A673 (cell line): ENCODE results near the gene MCM9. TPM values are rescaled to one million over a fixed set of nuclear protein-coding genes. Genes with fewer than 3 reads are reported as not detected.

Source experiments
- Bru-seq: library from RNA; stranded (reverse); fragments of 400-500 nt; gene quantifications from one replicate; lab custom pipeline; 2021; lab: Mats Ljungman, UMichigan
- BruChase-seq, 2 experiments: library from RNA; stranded (reverse); fragments of 400-500 nt; gene quantifications; one replicate each; lab custom pipeline; 2021; lab: Mats Ljungman, UMichigan
- BruUV-seq: library from RNA; stranded (reverse); fragments of 400-500 nt; replicated peaks from 2 replicates; lab custom pipeline; 2021; lab: Mats Ljungman, UMichigan
- CTCF ChIA-PET: fragments of 300-600 bp; sonication (Branson Sonifier 250); formaldehyde crosslinking; loops from one replicate; lab custom pipeline; 2022; ENCODE audit warnings: antibody characterized with exemption; lab: Charles Lee
- POLR2A ChIA-PET: fragments of 300-600 bp; sonication (Branson Sonifier 250); formaldehyde crosslinking; loops from one replicate; lab custom pipeline; 2022; ENCODE audit warnings: antibody characterized with exemption; ENCODE audit not compliant: low non-redundant PET; lab: Charles Lee
- DNase-seq: peaks from one replicate; pipeline ENCODE4 v3.0.0-alpha.2; 2015; ENCODE audit warnings: low spot score
- H3K27ac ChIP-seq: fragments of 200-600 bp; sonication (generic); 2 replicates; pipeline ENCODE4 v1.5.1; 2016; ENCODE audit warnings: mixed run types, low read depth, mild to moderate bottlenecking, mixed read lengths, antibody characterized with exemption, low read length; ENCODE audit not compliant: poor library complexity, severe bottlenecking
- H3K27me3 ChIP-seq: fragments of 200-600 bp; sonication (generic); replicated peaks from 2 replicates; pipeline ENCODE4 v1.6.1; 2017; ENCODE audit warnings: mixed run types, low read depth, mild to moderate bottlenecking, mixed read lengths, antibody characterized with exemption, low read length; ENCODE audit not compliant: insufficient read depth, poor library complexity
- H3K36me3 ChIP-seq: fragments of 200-600 bp; sonication (generic); 2 replicates; pipeline ENCODE4 v1.6.1; 2016; ENCODE audit warnings: mixed run types, mild to moderate bottlenecking, mixed read lengths, antibody characterized with exemption, low read length; ENCODE audit not compliant: insufficient read depth, poor library complexity, severe bottlenecking
- H3K4me1 ChIP-seq: fragments of 200-600 bp; sonication (generic); 2 replicates; pipeline ENCODE4 v1.6.1; 2017; ENCODE audit warnings: mixed run types, mild to moderate bottlenecking, mixed read lengths, antibody characterized with exemption, low read length; ENCODE audit not compliant: insufficient read depth, poor library complexity, severe bottlenecking
- H3K4me3 ChIP-seq: fragments of 200-600 bp; sonication (generic); 2 replicates; pipeline ENCODE4 v1.5.1; 2016; ENCODE audit warnings: low read depth, mixed run types, mild to moderate bottlenecking, mixed read lengths, low read length; ENCODE audit not compliant: poor library complexity, severe bottlenecking
- H3K9me3 ChIP-seq: fragments of 200-600 bp; sonication (generic); 2 replicates; pipeline ENCODE4 v1.6.1; 2016; ENCODE audit warnings: mixed run types, low read depth, mild to moderate bottlenecking, mixed read lengths, antibody characterized with exemption, low read length; ENCODE audit not compliant: poor library complexity, severe bottlenecking
- EZH2 ChIP-seq: fragments of 200-600 bp; sonication (generic); IDR thresholded peaks from 2 replicates; pipeline ENCODE4 v1.6.1; 2017; ENCODE audit warnings: borderline replicate concordance, low read depth, mild to moderate bottlenecking, mixed read lengths, antibody characterized with exemption, low read length; ENCODE audit not compliant: poor library complexity, severe bottlenecking
- intact Hi-C: fragments of 100-400 bp; cut with micrococcal nuclease; formaldehyde crosslinking; loops from one replicate; pipeline ENCODE4 v1.10.0; 2022; ENCODE audit not compliant: unreplicated experiment
- long read RNA-seq: library from polyadenylated mRNA; stranded (forward); transcript quantifications from one replicate; pipeline ENCODE4 v2.0.0, GENCODE V29; 2022
- total RNA-seq: library from RNA; stranded (reverse); gene quantifications from 2 replicates; pipeline ENCODE4 v1.2.3, GENCODE V29; 2021
- TF ChIP-seq, protein P1 (sequence below): fragments of 300-800, 200-600 bp; sonication (generic); conservative IDR thresholded peaks from 2 replicates; pipeline ENCODE4 v1.5.1; 2017; ENCODE audit warnings: low read depth, mild to moderate bottlenecking, antibody characterized with exemption, low read length, moderate library complexity, mixed read lengths

The MCM9 gene
- total RNA-seq (14.3 and 16.9 TPM in 2 replicates), Bru-seq, nascent RNA (percentile 81 among the genes with signal in this experiment), BruChase-seq, experiment 1, labeled RNA remaining after a 2-hour chase (percentile 67 among the genes with signal in this experiment), BruChase-seq, experiment 2, labeled RNA remaining after a 6-hour chase (percentile 64 among the genes with signal in this experiment)
- long read RNA-seq, full-length matches to known transcripts = 4 of 33 reads
- long read RNA-seq, partial matches to known transcripts = 6 of 33 reads
- long read RNA-seq, other reads (novel, unspliced or antisense) = 23 of 33 reads

DNA sequence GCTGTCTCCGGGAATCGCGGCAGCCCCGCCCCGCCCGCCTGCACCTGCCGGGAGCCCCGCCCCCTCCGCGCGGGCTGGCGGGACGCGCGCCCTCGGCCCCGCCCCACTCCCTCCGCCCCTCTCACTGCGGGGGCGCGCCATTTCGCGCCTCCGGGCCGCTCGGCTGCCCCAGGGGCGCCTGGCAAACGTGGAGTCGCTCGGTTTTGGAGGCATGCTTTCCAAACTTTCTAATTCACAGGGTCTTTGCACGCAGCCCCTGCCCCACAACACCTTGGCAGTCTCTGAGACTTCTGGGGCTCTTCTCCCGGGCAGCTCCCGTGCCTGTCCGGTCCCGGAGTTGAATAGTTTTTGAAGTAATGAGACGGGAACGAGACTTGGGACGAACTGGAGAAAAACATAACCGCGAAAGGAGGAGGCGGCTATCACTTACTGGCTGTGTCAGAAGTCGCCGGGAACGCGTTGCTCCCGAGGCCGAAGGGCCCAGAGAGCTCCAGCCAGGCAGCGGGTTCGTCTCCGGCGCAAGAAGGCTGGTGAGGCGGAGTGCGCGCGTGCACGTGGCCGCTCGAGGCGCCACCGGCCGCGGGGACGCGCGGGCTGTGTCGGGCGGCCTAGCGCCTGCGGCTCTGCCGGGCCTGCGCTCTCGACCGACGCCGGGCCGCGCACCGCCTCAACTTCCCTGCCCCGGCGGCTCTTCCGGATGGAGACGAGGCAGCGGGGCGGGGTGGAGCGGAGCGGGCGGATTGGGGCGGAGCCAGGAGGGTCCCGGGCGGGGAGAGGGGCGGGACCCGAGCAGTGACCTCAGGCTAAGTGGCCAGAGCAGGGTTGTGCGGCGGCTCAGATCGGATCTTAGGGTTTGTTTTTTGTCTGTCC is at the start of gene MCM9:
TSS of gene MCM9 (minus strand) at position 699 of the 870 bp plus-strand sequence. CDS start 3,436 bp downstream, outside the sequence.
- peaks cover 7% of the 10 kb centered on the region for H3K4me1 ChIP-seq
- H3K27ac ChIP-seq = peak within 1 kb of the TSS; percentile 88
- no peaks in the 10 kb centered on the region for H3K9me3 ChIP-seq
- peaks cover 9% of the 10 kb centered on the region for H3K36me3 ChIP-seq
- CTCF ChIA-PET = no interaction called here
- no TSS peak for BruUV-seq
- H3K4me3 ChIP-seq = peak within 1 kb of the TSS; percentile 61
- peak; percentile 90 for DNase-seq
- no peaks in the 10 kb centered on the region for H3K27me3 ChIP-seq
- no peak for TF ChIP-seq EZH2
- TF ChIP-seq, protein P1, sequence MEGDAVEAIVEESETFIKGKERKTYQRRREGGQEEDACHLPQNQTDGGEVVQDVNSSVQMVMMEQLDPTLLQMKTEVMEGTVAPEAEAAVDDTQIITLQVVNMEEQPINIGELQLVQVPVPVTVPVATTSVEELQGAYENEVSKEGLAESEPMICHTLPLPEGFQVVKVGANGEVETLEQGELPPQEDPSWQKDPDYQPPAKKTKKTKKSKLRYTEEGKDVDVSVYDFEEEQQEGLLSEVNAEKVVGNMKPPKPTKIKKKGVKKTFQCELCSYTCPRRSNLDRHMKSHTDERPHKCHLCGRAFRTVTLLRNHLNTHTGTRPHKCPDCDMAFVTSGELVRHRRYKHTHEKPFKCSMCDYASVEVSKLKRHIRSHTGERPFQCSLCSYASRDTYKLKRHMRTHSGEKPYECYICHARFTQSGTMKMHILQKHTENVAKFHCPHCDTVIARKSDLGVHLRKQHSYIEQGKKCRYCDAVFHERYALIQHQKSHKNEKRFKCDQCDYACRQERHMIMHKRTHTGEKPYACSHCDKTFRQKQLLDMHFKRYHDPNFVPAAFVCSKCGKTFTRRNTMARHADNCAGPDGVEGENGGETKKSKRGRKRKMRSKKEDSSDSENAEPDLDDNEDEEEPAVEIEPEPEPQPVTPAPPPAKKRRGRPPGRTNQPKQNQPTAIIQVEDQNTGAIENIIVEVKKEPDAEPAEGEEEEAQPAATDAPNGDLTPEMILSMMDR = no peak
- intact Hi-C loops = no loop called here
- POLR2A ChIA-PET = no interaction called here

DNA sequence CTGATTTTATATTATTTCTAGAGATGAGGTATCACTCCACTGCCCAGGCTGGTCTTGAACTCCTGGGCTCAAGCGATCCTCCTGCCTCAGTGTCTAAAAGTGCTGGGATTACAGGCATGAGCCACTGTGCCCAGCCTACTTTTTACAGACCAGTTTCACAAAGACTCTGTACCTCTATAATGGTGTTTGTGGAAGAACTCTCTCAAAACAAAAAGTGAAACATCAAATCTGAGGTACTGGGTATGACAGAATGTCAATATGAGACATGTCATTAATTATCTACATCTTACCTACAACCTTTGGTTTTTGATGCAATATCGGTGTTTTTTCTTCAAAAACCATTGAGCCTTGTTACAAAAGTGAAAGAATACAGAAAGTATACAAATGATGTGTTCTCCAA is 49.4 kb upstream of the MCM9 start:
- no peak overlapping the region for H3K27ac ChIP-seq
- no TSS peak for BruUV-seq
- intact Hi-C loops = no loop called here
- H3K4me3 ChIP-seq = no peak overlapping the region
- H3K27me3 ChIP-seq = no peaks in the 10 kb centered on the region
- no peaks in the 10 kb centered on the region for H3K9me3 ChIP-seq
- no peak for DNase-seq
- ChIA-PET POLR2A (no interaction called here), CTCF (no interaction called here)
- no peaks in the 10 kb centered on the region for H3K4me1 ChIP-seq
- no peaks in the 10 kb centered on the region for H3K36me3 ChIP-seq
- no peak for TF ChIP-seq EZH2
- TF ChIP-seq, protein P1 = no peak

DNA sequence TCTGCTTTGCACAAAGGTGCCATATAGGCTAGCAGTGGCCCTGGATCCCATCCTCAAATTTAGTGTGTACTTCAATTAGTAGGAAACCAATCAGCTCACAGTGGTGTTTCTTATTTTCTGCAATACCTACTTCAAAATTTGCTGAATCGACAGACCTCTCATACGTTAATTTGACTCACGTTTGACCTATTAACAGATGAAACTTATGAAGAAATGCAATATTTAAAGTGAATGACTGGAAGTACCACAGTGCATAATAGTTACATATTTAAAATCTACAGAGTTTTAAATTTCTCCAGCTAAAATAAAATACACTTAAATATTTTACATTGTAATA is 47.6 kb upstream of the MCM9 start:
- DNase-seq = no peak
- no peak overlapping the region for H3K27ac ChIP-seq
- ChIA-PET POLR2A (no interaction called here), CTCF (no interaction called here)
- H3K4me3 ChIP-seq = no peak overlapping the region
- H3K4me1 ChIP-seq = no peaks in the 10 kb centered on the region
- intact Hi-C loops = no loop called here
- TF ChIP-seq EZH2 = no peak
- TF ChIP-seq, protein P1 = no peak
- H3K36me3 ChIP-seq = no peaks in the 10 kb centered on the region
- no peaks in the 10 kb centered on the region for H3K27me3 ChIP-seq
- no peaks in the 10 kb centered on the region for H3K9me3 ChIP-seq
- no TSS peak for BruUV-seq
